ENCODE data around the gene PGM1.

GRCh38 chr1:63703701-63704107 is 110.5 kb downstream of the PGM1 start:
- TF ChIP-seq CTCF (IDR thresholded peaks at IDR 0.05) (no peak), POLR2A (IDR thresholded peaks at IDR 0.05) (no peak)
